Activated CD8-positive, alpha-beta memory T cell treated with anti-CD3 and anti-CD28 coated beads, Interleukin-2, amount 50 U/mL, for 4 hours (primary cell): ENCODE data around the gene EDN1.
A peak's percentile ranks its signal among the peaks of the same experiment; 100 is the strongest.

Experiments
- DNase-seq: peaks from one replicate; pipeline ENCODE4 v3.0.0-alpha.2; 2020

Gene EDN1

DNA sequence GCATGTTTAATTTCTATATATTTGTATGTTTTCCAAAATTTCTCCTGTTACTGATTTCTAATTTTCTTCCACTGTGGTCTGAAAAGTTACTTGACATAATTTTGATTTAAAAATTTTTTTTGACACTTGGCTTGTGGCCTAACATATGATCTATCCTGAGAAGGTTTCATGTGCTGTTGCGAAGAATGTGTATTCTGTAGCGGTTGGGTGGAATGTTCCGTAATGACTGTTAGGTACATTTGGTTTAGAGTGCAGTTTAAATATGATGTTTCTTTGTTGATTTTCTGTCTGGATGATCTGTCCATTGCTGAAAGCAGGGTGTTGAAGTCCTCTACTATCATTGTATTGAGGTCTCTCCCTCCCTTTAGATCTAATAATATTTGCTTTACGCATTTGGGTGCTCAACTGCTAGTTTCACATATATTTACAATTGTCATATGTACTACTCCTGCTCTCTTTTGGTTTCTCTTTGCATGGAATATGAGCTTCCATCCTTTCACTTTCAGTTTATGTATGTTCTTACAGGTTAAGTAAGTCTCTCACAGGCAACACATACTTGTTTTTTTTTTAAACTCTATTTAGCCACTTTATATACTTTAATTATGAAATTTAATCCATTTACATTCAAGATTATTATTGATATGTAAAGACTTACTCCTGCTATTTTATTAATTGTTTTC, 19.5 kb upstream of the EDN1 start:
- no peak for DNase-seq

- DNase-seq: no peak
Observed at GRCh38 chr6:12271594-12271993, 18.6 kb upstream of the EDN1 start.

DNA sequence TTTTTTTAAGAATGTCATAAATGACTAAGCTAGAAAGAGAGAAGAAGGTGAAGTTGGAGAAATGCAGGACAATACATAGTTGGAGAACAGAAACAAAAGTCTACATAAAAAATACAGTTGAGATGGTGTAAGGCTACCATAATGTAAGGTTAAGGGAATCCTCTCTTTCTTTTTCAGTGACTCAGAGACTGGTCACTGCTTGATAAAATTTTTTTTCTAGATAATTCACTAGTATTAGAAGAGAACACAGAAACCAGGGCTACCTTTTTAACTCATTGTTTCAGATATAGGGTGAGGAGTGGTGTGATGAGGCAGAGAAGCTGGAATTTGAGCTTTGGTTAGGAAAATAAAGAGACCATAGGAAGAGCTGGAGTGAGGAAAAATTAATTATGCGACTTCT, 18.2 kb upstream of the EDN1 start:
- no peak for DNase-seq

DNA sequence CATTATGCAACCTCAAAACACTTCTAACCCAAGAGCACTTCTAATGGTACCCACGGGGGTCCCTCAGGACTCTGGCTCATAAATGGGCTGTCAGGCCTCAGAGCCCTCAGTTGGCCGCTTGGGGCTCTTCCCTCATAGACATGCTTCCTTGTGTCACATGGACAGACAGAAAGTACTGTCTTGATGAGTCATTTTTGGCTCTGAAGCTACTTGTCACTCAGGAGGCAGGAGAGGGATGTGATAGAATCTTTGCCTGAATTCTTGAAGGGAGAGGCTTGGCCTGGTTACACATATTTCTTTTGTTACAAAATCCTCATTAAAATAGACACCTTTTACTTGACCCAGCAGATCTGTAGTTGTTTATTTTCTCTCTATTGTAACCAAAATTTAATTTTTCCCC, 15.1 kb upstream of the EDN1 start:
- DNase-seq: no peak

GRCh38 chr6:12276930-12277315, 13.2 kb upstream of the EDN1 start:
- DNase-seq: no peak

DNA sequence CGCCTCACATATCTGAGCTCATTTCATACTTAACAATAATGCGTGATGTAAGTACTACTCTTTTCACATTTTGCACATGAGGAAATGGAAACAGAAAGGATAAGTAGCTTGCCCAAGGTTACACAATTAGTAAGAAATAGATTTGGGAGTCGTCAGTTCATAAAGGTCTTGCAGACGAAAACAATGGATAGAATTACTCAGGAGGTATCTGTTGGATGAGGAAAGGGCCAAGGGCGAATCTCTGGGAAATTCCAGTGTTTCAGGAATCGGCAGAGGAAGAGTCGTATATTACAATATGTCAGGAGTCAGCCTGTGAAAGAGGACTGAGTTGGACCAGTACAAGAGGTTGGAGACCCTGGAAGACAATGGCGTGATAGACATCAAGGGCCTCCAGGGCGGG, 12.8 kb upstream of the EDN1 start:
- DNase-seq: no peak

GRCh38 chr6:12278915-12279314, 11.2 kb upstream of the EDN1 start:
- no peak for DNase-seq

GRCh38 chr6:12279322-12280091, 10.7 kb upstream of the EDN1 start:
- no peak for DNase-seq

DNA sequence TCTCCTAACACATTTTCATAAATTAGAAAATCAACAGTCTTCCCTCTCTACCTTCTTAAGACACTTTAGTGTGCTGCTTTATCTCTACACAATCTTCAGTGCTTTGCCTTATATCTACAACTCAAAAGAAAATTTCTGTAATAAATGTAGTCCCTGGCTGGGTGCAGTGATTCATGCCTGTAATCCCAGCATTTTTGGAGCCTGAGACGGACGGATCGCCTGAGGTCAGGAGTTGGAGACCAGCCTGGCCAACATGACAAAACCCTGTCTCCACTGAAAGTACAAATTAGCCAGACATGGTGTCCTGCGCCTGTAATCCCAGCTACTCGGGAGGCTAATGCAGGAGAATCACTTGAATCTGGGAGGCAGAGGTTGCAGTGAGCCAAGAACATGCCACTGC, 9.7 kb upstream of the EDN1 start:
- no peak for DNase-seq

- DNase-seq: no peak
Observed at GRCh38 chr6:12280902-12281301, 9.3 kb upstream of the EDN1 start.

DNA sequence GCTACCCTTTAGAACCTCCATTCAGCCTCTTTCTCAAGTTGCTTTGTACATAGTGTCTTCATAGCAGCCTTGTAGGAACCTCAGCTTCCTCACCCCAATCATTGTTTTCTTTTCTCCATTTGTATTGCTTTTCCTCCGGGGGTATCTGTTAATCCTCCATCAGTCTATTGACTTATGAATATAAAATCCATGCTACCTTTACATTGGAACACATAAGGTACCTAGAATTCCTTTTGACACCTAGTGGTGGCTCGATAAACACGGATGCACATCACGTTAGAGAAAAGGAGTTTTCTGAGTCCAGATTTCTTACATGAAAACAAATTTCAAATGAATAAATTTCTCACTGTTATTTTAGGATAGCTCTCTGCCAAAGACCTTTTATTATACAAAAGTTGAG, 6.3 kb upstream of the EDN1 start:
- no peak for DNase-seq

DNA sequence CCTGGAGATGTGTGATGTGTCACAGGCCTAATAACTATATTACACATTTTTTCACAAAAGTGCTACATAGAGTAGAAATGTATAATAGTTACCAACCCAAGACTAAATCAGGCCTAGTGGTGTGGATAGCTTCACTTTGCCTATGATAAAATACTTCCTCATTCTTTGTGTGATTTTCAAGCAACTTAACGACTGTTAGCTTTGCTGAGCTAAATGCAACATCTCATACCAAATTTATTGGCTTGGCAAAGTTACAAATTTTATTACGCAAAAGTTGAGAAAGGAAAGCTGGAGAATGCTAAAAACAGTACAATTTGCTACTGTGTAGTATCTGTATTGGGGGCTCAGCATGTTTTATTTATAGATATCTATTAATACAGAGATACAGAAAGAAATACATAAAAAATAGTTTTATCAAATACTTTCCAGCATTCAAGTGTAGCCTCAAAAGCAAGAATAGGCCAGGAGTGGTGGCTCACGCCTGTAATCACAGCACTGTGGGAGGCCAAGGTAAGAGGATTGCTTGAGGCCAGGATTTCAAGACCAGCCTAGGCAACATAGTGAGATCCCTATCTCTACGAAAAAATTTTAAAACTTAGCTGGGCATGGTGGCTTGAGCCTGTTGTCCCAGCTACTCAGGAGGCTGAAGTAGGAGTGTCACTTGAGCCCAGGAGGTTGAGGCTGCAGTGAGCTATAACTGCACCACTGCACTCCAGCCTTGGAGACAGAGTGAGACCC, 3.6 kb upstream of the EDN1 start:
- no peak for DNase-seq

DNA sequence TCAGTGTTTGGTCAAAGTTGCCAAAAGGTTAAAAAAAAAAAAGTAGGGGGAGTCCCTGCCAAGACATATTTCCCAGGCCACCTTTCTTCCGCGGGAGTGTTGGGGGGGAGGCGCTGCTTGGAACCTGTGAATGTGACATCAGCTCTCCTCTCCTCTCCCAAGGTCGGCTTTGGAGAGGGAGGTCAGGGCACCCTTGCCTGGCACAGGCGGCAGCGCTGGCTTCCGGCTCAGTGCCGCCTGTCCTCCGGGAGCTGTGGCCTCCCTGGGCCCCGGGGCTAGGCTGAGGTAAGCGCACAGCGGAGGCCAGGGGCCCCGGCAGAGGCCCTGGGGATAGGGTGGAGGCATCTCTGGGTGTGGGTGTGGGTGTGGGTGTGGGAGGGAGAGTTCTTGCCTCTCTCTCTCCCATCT, 1.9 kb upstream of the EDN1 start:
- DNase-seq: no peak

DNA sequence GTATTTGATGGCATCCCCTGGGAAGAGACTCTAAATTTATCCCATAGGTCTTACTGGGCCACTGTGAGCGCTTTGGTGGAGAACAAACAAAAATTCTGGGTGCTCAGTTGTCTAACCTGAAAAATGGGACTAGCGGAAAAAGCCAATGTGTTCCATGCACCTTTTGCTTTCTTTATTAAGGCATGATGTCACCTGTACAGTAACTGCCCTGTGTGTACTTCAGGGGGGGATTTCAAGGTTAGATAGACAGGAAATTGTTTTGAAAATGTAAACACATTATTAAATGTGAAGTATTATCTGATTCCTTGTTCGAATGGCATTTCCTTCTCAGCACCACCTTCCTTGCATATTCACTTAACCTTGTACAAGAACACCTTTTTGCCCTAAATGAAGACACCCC, 1.2 kb upstream of the EDN1 start:
- no peak for DNase-seq

- DNase-seq: peak; percentile 37
Observed at GRCh38 chr6:12289365-12289919, 719 bp upstream of the EDN1 start.

- DNase-seq: no peak
Observed at GRCh38 chr6:12291071-12291838, 1.1 kb downstream of the EDN1 start.

DNA sequence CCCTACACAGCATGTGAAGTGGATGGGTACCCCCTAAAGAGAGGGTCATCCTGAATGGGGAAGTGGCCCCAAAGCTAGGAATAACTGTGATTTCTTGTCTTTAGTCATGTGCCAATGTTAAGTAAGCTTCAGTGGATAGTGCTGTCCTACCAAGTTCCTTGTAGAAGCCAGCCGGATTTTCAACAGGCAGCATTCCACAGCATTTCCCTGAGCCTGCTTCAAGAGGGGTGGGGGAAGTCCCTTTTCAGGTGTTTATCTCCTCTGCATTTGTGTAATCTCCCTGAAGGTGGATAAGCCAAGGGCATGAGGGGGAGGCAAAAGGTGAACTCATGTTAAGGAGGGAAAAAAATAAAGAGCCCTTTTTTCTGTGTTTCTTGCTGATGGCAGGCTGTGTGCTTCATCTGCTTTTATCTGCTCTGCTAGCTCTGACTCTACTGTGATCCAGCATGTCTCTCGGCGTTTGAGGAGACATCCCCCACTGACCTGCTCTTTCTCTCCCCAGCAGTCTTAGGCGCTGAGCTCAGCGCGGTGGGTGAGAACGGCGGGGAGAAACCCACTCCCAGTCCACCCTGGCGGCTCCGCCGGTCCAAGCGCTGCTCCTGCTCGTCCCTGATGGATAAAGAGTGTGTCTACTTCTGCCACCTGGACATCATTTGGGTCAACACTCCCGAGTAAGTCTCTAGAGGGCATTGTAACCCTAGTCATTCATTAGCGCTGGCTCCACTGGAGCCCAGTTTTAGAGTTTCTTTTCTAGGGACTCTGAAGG, 1.9 kb downstream of the EDN1 start:
- no peak for DNase-seq

DNA sequence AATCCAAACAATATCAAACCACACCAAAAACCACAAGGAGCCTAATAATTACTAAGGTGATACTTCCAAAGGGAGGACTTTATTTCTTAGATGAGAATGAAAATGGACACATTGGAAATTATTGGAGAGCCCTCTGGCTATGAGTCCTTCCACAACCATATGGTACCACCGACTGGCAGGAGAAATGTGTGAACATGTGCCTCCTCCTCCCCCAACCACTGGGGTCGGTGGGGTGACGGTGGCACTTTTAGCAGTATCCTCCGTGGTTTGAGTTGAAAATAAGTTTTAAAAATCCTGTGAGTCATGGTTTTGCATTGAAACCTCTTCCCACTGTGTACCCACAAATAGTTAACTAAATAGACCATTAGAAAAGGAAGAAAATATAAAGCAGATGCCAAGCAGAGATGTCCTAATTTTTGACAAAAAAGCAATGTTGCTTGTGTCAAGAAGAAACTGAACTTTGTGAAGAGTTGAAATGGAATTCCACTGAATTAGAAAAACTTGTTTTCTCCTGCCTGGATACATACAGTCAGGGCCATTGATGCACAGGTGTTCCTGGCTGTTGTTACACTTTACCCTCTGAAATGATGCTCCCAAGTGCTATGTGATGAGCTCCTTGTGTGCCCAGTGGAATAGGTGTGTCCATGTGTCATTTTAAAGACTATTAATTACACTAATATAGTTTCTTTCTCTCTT, 3.2 kb downstream of the EDN1 start:
- no peak for DNase-seq

DNA sequence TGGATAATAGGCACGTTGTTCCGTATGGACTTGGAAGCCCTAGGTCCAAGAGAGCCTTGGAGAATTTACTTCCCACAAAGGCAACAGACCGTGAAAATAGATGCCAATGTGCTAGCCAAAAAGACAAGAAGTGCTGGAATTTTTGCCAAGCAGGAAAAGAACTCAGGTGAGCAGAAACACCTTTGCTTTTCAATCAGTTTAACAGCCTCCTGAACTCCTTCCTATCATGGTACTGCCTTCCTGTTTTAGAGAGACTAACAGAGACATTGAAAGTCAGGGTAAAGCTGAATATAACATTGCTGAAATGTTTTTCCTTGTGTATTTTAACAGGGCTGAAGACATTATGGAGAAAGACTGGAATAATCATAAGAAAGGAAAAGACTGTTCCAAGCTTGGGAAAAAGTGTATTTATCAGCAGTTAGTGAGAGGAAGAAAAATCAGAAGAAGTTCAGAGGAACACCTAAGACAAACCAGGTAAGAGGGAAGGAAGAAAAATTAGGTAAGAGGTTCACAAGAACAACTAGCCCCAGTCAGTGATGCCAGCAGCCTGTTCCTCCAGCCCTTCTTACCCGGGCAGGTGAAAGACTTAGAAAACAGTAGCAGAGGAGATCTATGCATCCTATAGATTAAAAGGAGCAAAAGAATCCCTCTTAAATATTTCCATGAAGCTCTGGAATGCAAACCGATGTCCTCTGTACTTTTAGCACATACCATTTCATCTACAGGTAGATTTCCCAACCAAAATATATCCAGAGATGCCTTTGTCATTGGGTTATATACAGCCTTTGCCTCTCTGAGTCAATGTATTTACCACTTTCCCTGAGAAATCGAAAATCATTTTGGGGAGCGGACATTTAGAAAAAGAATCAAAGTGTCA, 4.0 kb downstream of the EDN1 start:
- DNase-seq: no peak

DNA sequence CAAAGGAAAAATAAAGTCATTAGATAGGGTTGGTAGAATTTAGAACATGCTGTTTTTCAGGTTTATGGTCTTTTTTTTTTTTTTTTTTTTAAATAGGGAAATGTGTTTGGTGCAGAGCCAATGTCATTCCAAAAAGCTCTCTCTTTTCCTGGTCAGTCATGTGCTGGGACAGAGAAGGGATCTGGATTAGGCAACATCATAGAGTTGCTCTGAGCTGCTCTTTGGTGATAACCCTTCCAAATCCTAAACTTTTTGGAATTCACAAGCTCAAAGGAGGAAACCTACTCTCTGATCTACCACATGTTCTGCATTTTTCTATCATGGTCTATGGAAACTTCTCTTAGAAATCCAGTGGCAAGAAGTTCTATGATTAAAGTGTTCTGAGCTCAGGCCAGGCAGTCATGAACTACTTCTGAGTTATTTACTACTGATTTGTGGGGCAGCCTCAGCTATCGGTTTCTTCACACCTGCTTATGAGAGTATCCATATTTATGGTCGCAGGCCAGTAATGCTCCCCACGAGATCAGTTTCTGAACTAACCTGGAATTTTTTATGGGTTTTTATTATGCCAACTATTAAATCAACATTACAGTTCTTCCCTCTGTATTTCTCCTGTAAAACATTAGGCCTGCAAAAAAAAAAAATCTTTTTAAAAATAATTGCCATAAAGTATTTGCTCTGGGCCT, 4.8 kb downstream of the EDN1 start:
- DNase-seq: no peak
